H9 (cell line): ENCODE data around the gene SMPX. TPM values are rescaled to one million over a fixed set of nuclear protein-coding genes. Genes with fewer than 3 reads are reported as not detected.

Experiments
- DNase-seq: peaks from one replicate; pipeline ENCODE4 v3.0.0-alpha.2; 2017
- H2AFZ ChIP-seq: one replicate; pipeline ENCODE4 v1.6.1; 2013; ENCODE audit warnings: mild to moderate bottlenecking, low read length, control low read depth, moderate library complexity
- H2AK5ac ChIP-seq: 2 replicates; pipeline ENCODE4 v1.6.1; 2013; ENCODE audit warnings: low read length, control low read depth, mixed read lengths; ENCODE audit not compliant: insufficient read length
- H2BK120ac ChIP-seq: one replicate; pipeline ENCODE4 v1.6.1; 2013; ENCODE audit warnings: low read depth, mild to moderate bottlenecking, low read length, control low read depth, inconsistent platforms; ENCODE audit not compliant: poor library complexity, severe bottlenecking
- H2BK12ac ChIP-seq: 2 replicates; pipeline ENCODE4 v1.6.1; 2013; ENCODE audit warnings: low read length, control low read depth, mixed read lengths, low read depth; ENCODE audit not compliant: insufficient read length
- H2BK15ac ChIP-seq: 2 replicates; pipeline ENCODE4 v1.6.1; 2013; ENCODE audit warnings: low read depth, low read length, control low read depth
- H2BK20ac ChIP-seq: one replicate; pipeline ENCODE4 v1.6.1; 2013; ENCODE audit warnings: low read depth, mild to moderate bottlenecking, low read length, control low read depth, inconsistent platforms; ENCODE audit not compliant: poor library complexity, severe bottlenecking
- H2BK5ac ChIP-seq: 2 replicates; pipeline ENCODE4 v1.6.1; 2013; ENCODE audit warnings: low read length, control low read depth, mixed read lengths; ENCODE audit not compliant: insufficient read length
- H3K14ac ChIP-seq: 2 replicates; pipeline ENCODE4 v1.6.1; 2013; ENCODE audit warnings: low read length, control low read depth; ENCODE audit not compliant: insufficient read depth
- H3K18ac ChIP-seq: 2 replicates; pipeline ENCODE4 v1.6.1; 2013; ENCODE audit warnings: low read depth, mild to moderate bottlenecking, mixed read lengths, low read length, control low read depth; ENCODE audit not compliant: insufficient read length
- H3K23ac ChIP-seq: 2 replicates; pipeline ENCODE4 v1.6.1; 2013; ENCODE audit warnings: low read length, control low read depth, mixed read lengths, low read depth; ENCODE audit not compliant: insufficient read length
- H3K23me2 ChIP-seq: 2 replicates; pipeline ENCODE4 v1.6.1; 2013; ENCODE audit warnings: low read depth, mild to moderate bottlenecking, mixed read lengths, low read length, control low read depth; ENCODE audit not compliant: insufficient read length, poor library complexity, severe bottlenecking
- H3K27ac ChIP-seq: 2 replicates; pipeline ENCODE4 v1.5.1; 2013; ENCODE audit warnings: low read length, control low read depth, mixed read lengths, low read depth; ENCODE audit not compliant: insufficient read length
- H3K27me3 ChIP-seq: 2 replicates; pipeline ENCODE4 v1.6.1; 2013; ENCODE audit warnings: low read length, control low read depth, inconsistent platforms; ENCODE audit not compliant: insufficient read depth
- H3K4ac ChIP-seq: 2 replicates; pipeline ENCODE4 v1.6.1; 2013; ENCODE audit warnings: low read depth, mild to moderate bottlenecking, control low read depth, inconsistent platforms, low read length, moderate library complexity
- H3K4me1 ChIP-seq: 2 replicates; pipeline ENCODE4 v1.6.1; 2013; ENCODE audit warnings: low read length, control low read depth, inconsistent platforms; ENCODE audit not compliant: insufficient read depth
- H3K4me2 ChIP-seq: 2 replicates; pipeline ENCODE4 v1.6.1; 2013; ENCODE audit warnings: low read length, control low read depth, mixed read lengths; ENCODE audit not compliant: insufficient read length, insufficient read depth
- H3K56ac ChIP-seq: 2 replicates; pipeline ENCODE4 v1.6.1; 2013; ENCODE audit warnings: low read depth, mild to moderate bottlenecking, mixed read lengths, low read length, control low read depth; ENCODE audit not compliant: insufficient read length
- H3K79me1 ChIP-seq: 2 replicates; pipeline ENCODE4 v1.6.1; 2013; ENCODE audit warnings: low read depth, mild to moderate bottlenecking, moderate library complexity, low read length, control low read depth, inconsistent platforms; ENCODE audit not compliant: insufficient read depth, poor library complexity, severe bottlenecking
- H3K79me2 ChIP-seq: 2 replicates; pipeline ENCODE4 v1.6.1; 2013; ENCODE audit warnings: low read length, control low read depth, inconsistent platforms; ENCODE audit not compliant: insufficient read depth
- H3K9ac ChIP-seq: 2 replicates; pipeline ENCODE4 v1.6.1; 2013; ENCODE audit warnings: low read length, control low read depth, mixed read lengths; ENCODE audit not compliant: insufficient read length; ENCODE audit errors: extremely low read depth
- H3K9me3 ChIP-seq: one replicate; pipeline ENCODE4 v1.6.1; 2013; ENCODE audit warnings: low read depth, low read length, inconsistent platforms; ENCODE audit not compliant: control insufficient read depth
- H3T11ph ChIP-seq: one replicate; pipeline ENCODE4 v1.6.1; 2013; ENCODE audit warnings: mild to moderate bottlenecking, low read length, control low read depth, inconsistent platforms
- H4K20me1 ChIP-seq: one replicate; pipeline ENCODE4 v1.6.1; 2013; ENCODE audit not compliant: control insufficient read depth, insufficient read length, insufficient read depth
- H4K5ac ChIP-seq: 2 replicates; pipeline ENCODE4 v1.6.1; 2013; ENCODE audit warnings: low read depth, mild to moderate bottlenecking, mixed read lengths, low read length, control low read depth; ENCODE audit not compliant: insufficient read length
- H4K8ac ChIP-seq: replicated peaks from 2 replicates; pipeline ENCODE4 v1.6.1; 2013; ENCODE audit warnings: low read length, control low read depth, mixed read lengths, low read depth; ENCODE audit not compliant: insufficient read length
- H4K91ac ChIP-seq: 2 replicates; pipeline ENCODE4 v1.6.1; 2013; ENCODE audit warnings: low read depth, mild to moderate bottlenecking, moderate library complexity, mixed read lengths, low read length, control low read depth; ENCODE audit not compliant: insufficient read length
- H3K27ac Mint-ChIP-seq, 3 experiments: 2 replicates in 2 of 3; 3 replicates in 1 of 3; pipeline ENCODE4 v1.8.0; 2020 to 2021; ENCODE audit warnings: mixed read lengths in 3 of 3, mild to moderate bottlenecking in 1 of 3, moderate library complexity in 1 of 3
- H3K27me3 Mint-ChIP-seq: 2 replicates; pipeline ENCODE4 v1.8.0; 2021; ENCODE audit warnings: low read depth, mild to moderate bottlenecking, moderate library complexity, mixed read lengths
- H3K36me3 Mint-ChIP-seq, 3 experiments: 2 replicates in 2 of 3; 3 replicates in 1 of 3; pipeline ENCODE4 v1.8.0; 2020 to 2021; ENCODE audit warnings: low read depth in 3 of 3, mixed read lengths in 3 of 3; ENCODE audit not compliant: insufficient read depth in 1 of 3
- H3K4me1 Mint-ChIP-seq, 2 experiments: 2 replicates each; pipeline ENCODE4 v1.8.0; 2020; ENCODE audit warnings: mixed read lengths in 2 of 2
- H3K4me3 Mint-ChIP-seq, 2 experiments: 2 replicates in 1 of 2; 3 replicates in 1 of 2; pipeline ENCODE4 v1.8.0; 2020 to 2021; ENCODE audit warnings: mild to moderate bottlenecking in 2 of 2, mixed read lengths in 2 of 2, moderate library complexity in 1 of 2
- H3K9me3 Mint-ChIP-seq, 2 experiments: 2 replicates in 1 of 2; 3 replicates in 1 of 2; pipeline ENCODE4 v1.8.0; 2020; ENCODE audit warnings: mild to moderate bottlenecking in 2 of 2, mixed read lengths in 2 of 2, moderate library complexity in 1 of 2
- CTCF ChIP-seq: fragments of 200-600 bp; sonication (generic); conservative IDR thresholded peaks from 3 replicates; pipeline ENCODE4 v1.8.0; 2021; ENCODE audit warnings: antibody characterized with exemption, mild to moderate bottlenecking
- WGBS: extraction: QIAGEN DNeasy Blood & Tissue Kit; methylation state at CpG from one replicate; pipeline ENCODE4 v1.1.7; 2013; ENCODE audit warnings: missing lambda C conversion rate, low lambda C conversion rate, mixed read lengths; ENCODE audit not compliant: insufficient read length; ENCODE audit errors: extremely low coverage; 5-methylcytosine and 5-hydroxymethylcytosine counted together
- total RNA-seq: library from RNA; stranded (reverse); gene quantifications from 2 replicates; pipeline ENCODE4 v1.2.1, GENCODE V29; 2021

SMPX gene
- total RNA-seq, 1 experiment from 2014 or later = not detected

- no peaks in the 10 kb centered on the region for H3K79me1 ChIP-seq
- H3K18ac ChIP-seq = no peak overlapping the region
- H4K20me1 ChIP-seq = no peaks in the 10 kb centered on the region
- H3K14ac ChIP-seq = no peak overlapping the region
- H3K27me3 ChIP-seq = no peaks in the 10 kb centered on the region
- Mint-ChIP-seq H3K27me3 (no peaks in the 10 kb centered on the region), H3K9me3 (peaks cover 0 to 24% of the 10 kb centered on the region in 2 experiments; a peak in 3 of 5 replicates), H3K27ac (no peak overlapping the region; a peak in 1 of 7 replicates), H3K4me3 (no peak overlapping the region), H3K36me3 (no peaks in the 10 kb centered on the region), H3K4me1 (peaks cover 7 to 10% of the 10 kb centered on the region in 2 experiments; a peak in 1 of 4 replicates)
- H2BK15ac ChIP-seq = no peak overlapping the region
- H3K79me2 ChIP-seq = no peaks in the 10 kb centered on the region
- H3K4ac ChIP-seq = no peak overlapping the region
- TF ChIP-seq CTCF = 0 out of 3 replicates have a peak, but pooled peaks have one; percentile 17
- H4K5ac ChIP-seq = no peak overlapping the region
- no peak overlapping the region for H3T11ph ChIP-seq
- H2BK20ac ChIP-seq = no peak overlapping the region
- no peak for DNase-seq
- H3K56ac ChIP-seq = no peak overlapping the region
- H2BK120ac ChIP-seq = no peak overlapping the region
- no peak overlapping the region for H3K4me2 ChIP-seq
- no peak overlapping the region for H4K91ac ChIP-seq
- no peaks in the 10 kb centered on the region for H3K9me3 ChIP-seq
- no peak overlapping the region for H3K23ac ChIP-seq
- no peak overlapping the region for H3K27ac ChIP-seq
- H3K23me2 ChIP-seq = no peaks in the 10 kb centered on the region
- WGBS = no CpG with 5 or more reads among the region's 7 CpGs
- no peaks in the 10 kb centered on the region for H3K4me1 ChIP-seq
- H2AFZ ChIP-seq = no peak overlapping the region
- no peak overlapping the region for H4K8ac ChIP-seq
- H2AK5ac ChIP-seq = no peak overlapping the region
- no peak overlapping the region for H2BK12ac ChIP-seq
- H3K9ac ChIP-seq = no peak overlapping the region
- no peak overlapping the region for H2BK5ac ChIP-seq
These were observed 44.2 kb upstream of the SMPX start for GRCh38 chrX:21802054-21802670.
